HS-27A (cell line): ENCODE data around the gene CAMK1D.

Source experiments
- DNase-seq: peaks from one replicate; pipeline ENCODE4 v3.0.0-alpha.2; 2012; ENCODE audit warnings: low read depth, missing footprints

Gene CAMK1D

DNA sequence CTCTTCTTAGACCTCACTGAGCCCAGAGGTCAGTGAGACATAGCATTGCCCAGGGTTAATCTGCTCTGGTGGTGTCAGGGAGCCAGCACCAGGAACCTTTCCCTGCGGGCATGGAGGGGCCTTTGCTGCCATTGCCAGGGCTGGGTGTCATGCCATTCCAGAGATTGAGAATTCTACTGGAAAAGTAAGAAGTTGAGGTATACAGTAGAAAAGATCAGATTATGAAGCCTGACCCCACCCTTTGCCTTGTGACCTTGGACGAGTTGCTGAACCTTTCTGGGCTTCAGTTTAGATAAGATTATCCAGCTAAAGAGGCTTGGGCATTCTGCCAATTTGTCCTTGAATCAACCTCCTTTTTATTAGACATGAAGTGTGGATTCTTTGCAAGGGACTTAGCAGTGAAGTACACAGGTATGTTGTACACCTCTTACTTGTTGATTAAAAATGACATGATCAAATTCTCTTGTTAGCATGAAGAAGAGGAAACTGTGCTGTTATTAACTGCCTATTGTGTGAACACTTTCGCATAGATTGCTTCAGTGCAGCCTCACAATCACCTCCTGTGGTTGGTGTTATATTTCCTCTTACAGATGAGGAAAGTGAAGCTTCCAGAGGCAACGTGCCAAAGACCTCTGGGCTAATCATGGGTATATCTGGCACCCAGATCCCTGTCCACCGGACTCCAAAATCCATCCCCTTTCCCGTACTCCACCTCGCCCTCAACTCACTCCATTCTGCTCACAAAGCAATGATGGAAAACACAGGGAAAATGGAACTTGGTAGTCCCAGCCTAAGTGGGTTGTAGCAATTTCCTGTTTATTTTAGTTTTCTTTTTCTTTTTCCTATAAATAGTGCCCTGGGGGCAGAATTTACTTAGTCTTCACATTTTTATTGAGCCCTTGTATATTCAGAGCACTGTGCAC is 151.3 kb downstream of the CAMK1D start:
- no peak for DNase-seq

DNA sequence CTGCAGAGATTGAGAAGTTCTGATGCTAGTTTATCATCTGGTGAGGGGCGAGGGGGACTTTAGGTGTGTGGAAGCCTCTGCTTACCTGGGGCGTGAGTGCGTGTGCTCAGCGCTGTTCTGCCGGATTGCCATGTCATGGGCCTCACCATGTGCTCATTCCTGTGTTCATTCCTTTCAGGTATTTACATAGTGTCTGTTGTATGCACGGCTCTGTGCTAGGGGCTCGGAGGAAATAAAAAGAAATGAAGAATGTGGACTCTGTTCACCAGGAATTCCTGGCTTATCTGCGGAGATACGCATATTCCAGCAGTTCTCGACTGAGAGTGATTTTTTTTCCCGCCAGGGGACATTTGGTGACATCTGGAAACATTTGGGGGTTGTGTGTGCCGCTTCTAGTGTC is 152.0 kb downstream of the CAMK1D start:
- no peak for DNase-seq

- DNase-seq: no peak
These were observed 152.6 kb downstream of the CAMK1D start for GRCh38 chr10:12501841-12502525.

DNA sequence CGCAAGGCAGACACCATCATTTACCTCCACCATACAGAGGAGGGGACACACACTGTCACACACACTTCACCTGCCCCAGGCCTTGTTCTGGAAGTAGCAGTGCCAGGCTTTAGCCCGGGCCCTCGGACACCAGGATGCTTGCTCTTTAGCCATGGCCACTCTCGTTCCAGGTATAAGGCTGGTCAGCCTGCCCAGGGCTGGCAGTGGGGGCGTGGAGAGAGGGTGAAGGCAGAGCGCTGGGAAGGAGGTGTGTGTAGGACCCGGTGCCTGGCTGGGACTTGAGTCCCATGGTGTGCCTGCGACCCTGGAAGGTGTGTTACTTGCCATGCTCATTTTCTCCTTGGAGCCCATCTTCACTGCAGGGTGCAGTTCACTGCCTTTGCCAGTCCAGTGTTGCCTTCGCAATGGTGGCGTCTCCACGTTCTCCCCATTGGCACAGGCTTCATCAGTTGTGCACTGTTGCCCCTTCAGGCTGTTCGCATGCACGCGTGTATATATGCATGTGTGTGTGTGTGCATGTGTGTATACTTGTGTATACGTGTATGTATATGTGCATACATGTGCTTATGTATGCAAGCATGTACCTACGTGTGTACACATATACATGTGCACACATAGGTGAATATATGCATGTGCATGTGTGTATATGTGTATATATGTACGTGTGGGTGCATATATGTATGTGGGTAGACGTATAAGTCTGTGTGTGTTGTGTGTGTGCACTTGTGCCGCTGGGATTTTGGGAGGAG is 153.4 kb downstream of the CAMK1D start:
- no peak for DNase-seq

GRCh38 chr10:12503311-12503710 is 154.0 kb downstream of the CAMK1D start:
- DNase-seq: no peak

DNA sequence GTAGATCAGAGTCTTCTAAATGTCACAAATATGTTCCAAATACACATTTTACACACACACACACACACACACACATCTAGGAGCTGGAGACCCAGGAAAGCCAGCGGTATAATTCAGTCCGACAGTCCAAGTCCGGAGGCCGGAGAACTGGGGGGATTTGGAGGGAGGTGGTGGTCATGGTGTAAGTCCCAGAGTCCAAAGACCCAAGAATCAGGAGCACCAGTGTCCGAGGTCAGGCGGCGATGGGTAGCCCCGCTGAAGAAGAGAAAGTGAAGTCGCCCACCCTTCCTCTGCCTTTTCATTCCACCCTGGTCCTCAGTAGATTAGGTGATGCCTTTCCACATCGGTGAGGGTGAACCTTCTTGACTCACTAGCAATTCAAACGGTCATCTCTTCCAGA is 154.8 kb downstream of the CAMK1D start:
- no peak for DNase-seq

DNA sequence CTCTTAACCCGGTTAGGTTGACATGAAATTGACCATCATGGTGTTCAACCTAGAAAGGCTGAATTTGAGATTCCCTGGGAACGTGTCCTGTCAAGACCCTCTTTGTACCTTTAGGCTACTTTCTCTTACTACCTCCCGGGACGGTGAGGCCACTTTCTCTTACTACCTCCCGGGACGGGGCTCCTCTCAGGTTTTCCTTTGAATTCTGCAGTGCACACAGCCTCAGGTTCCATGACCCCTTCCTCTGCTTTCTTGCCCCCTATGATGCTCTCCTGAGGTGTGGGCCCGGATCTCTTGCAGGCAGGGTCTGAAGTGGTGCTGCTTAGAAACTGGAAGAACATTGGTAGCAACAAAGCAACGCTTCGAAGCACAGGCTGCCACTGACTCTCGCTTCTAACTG is 155.3 kb downstream of the CAMK1D start:
- no peak for DNase-seq

DNA sequence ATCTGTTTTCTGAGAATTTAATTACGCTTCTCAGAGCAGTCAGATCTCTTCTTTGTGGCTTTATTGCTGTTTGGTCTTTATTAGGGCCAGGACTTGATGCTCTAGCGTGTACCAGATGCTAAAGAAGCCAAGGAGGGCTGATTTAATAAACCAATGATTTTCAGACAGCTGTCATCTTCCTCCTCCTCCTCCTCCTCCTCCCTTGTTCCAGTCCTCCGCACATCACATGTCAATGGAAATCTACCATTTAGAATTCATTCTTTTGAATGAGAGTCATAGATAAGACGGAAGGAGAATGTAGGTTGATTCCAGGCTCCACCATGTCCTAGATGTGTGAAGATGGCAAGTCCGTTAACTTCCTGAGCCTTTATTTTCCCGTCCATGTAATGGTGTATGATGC is 156.3 kb downstream of the CAMK1D start:
- no peak for DNase-seq

DNA sequence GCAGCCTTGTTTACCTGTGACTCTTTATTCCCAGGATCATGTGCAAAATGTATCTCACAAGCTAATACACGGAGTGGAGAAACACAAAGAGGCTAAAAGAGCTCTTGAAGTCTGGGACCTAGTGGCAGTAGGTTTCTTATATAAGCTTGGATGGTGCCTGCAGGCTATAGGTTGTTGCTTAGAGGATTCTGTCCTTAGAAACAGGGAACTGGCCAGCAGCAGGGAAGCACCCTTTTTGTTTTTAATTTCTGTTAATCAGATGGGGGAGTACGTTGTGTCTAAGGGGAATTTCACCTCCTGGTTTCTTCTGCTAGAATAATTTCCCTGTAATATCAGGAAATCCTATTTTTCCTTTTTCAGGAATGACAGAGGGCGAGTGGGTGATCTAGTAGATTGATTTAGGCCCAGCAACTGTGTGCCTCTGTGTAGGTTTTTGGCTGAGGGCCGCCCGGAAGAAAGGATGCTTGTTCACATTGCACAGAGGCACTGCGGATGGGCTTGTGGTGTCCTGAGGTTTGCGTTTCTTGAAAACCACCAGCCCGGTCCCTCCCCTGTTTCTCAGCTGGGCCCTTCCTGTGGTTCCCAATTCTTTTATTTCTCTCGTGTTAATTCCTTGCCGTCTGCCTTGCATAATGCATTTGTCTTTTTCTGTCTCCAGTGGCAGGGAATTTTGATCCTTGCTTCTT is 158.0 kb downstream of the CAMK1D start:
- DNase-seq: no peak

- no peak for DNase-seq
These were observed 158.8 kb downstream of the CAMK1D start for GRCh38 chr10:12508165-12508564.

DNA sequence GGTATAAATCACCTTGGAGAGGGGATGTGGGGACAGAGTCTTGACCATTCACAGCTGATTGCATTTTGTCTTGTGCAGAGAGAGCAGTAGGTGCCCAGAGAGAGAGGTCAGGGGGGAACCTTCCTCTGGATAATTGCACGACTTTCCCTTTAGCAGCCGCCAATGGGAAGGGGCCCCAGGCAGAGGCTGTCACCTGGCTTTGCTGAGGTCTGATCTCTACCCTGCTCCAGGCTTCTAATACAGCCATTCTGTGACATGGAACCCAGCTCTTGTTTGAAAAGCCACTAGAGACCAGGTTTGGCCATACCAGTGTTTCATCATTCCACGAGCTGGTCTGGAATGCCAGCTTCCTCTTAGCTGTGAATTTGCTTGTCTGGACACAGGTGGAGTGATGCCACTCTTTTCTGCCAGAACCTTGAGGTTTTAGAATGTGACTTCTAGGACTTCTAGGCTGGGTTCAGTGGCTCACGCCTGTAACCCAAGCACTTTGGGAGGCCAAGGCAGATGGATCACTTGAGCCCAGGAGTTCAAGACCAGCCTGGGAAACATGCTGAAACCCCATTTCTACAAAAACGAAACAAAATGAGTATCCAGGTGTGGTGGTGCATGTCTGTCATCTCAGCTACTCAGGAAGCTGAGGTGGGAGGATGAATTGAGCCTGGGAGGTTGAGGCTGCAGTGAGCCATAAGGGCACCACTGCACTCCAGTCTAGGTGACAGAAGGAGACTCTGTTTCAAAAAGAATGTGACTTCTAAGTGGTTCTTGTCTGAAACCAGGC is 159.9 kb downstream of the CAMK1D start:
- no peak for DNase-seq

GRCh38 chr10:12509794-12510100 is 160.4 kb downstream of the CAMK1D start:
- DNase-seq: no peak

DNA sequence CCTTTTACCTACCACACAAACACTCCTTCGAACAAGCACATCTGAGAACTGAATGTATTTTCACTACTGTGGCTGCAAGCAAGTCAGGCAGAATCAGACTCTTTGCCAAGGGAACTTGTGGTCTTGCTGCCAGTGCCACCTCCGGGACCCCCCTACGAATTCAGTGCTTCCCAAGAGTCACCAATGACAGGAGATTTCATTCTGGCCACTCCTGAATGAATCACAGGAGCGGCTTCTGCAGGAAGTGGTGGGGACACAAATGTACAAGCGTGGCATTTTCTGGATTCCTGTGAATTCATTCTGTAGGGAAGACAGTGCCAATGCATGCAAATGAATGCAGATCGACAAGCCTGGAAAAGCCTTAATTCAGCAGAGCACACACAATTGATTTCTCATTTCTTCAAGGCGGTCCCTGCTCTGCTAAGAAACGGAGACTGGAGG is 161.2 kb downstream of the CAMK1D start:
- DNase-seq: no peak

DNA sequence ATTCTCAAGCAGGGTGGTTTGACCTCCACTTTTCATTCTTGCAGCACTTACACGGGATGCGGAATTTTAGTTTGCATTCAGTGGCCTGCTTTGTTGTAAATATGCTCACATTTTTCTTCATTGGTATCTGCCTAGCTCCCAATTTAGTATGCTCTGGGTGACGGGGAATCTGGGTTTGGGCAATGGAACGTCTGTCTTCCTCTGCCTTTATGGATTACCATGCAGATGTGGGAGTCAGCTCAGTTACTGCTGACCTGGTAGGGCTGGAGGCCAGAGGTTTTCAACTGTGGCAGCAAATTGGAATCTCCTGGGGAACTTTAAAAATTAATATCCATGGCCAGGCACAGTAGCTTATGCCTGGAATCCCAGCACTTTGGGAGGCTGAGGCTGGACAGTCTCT is 161.6 kb downstream of the CAMK1D start:
- DNase-seq: no peak

DNA sequence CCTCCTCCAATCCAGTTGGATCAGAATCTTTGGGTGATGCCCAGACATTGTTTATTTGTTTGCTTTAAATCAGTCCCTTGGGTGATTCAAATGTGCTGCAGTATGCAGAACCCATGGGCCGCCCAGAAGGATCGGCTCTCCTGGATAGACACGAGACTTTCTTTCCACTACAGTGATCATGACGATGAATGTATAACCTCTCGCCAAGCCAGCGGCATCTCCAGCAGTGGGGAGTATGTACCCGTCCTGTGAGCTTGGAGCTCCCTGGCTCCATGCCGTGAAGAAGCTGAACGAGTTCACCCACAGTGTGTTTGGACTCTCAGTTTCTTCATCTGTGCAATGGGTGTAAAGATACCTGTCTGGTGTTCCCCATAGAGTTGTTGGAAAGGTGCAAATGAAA is 162.3 kb downstream of the CAMK1D start:
- DNase-seq: no peak

- no peak for DNase-seq
These were observed 163.1 kb downstream of the CAMK1D start for GRCh38 chr10:12512332-12513002.

DNA sequence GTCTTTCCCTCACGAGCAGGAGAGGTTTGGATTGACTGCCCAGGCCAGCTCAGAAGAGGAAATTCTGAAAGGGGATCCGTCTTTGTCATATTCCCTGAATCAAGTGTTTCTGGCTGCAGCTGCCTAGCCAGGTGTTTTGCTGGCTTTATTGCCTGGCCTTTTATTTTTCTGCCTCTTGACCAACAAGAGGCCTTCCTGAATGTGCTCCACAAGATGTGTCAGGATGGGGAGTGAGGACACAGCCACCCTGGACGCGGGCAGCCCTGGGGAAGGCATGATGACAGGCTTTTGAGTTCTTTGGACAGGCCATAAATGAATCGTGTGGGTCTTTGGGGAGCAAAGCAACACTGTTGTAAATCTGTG is 163.6 kb downstream of the CAMK1D start:
- no peak for DNase-seq

DNA sequence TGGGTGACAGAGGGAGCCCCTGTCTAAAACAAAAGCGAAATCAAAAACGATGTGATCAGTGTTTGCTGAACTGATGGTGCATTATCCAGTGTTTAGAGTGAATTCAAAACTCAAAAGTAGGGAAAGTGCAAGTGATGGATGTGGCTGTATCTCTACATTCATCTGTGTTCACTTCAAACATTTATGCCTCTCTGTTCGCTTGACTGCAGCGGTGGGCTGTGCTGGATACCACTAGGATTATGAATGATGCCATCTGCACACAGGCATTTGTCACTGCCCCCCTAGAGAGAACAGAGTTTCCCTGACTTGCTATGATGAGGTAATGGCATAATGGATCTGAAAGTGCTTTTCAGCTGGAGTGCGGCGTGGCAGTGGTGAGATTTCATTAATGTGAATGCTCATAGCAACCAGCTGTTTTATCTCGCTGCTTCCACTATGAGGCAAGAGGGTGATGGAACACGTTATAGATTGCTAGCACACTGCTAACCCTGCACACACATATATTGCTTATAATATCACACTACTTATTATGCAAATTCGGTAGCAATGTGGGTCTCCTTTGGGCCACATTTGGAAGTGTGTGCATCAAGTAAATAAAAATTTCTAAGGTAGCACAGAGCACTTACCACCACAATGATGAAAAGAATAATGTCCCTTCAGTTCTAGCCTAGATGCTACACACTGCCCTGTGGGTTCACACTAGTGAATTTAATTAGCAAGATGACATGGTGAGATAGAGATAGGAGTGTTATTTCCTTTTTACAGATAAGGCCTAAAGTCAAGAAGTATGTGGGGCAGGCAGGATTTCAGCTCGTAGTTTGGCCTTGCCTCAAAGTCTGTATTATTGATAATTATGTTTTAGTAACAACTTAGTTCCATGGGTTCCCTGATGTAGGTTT is 164.7 kb downstream of the CAMK1D start:
- no peak for DNase-seq

- no peak for DNase-seq
These were observed 168.7 kb downstream of the CAMK1D start for GRCh38 chr10:12518024-12518423.

GRCh38 chr10:12521423-12521822 is 172.1 kb downstream of the CAMK1D start:
- no peak for DNase-seq
